ENCODE measurements around the gene MPZ.
"Not testable (repeated sequence)": the region's sequence is repeated elsewhere in the genome, so short reads cannot be mapped to it uniquely, and the experiment has no call there.

Gene MPZ

GRCh38 chr1:161299347-161299746 is 10.4 kb downstream of the MPZ start:
- no peak for DNase-seq

- DNase-seq: no peak
Measured at GRCh38 chr1:161298116-161298515, 11.7 kb downstream of the MPZ start.

- no peak for DNase-seq
Measured at GRCh38 chr1:161297415-161297814, 12.4 kb downstream of the MPZ start.

- no peak for DNase-seq
Measured at GRCh38 chr1:161290779-161291178, 19.0 kb downstream of the MPZ start.

- no peak for DNase-seq
Measured at GRCh38 chr1:161287482-161288054, 22.2 kb downstream of the MPZ start.

GRCh38 chr1:161285521-161285920 is 24.2 kb downstream of the MPZ start:
- DNase-seq: no peak

GRCh38 chr1:161285113-161285512 is 24.7 kb downstream of the MPZ start:
- DNase-seq: no peak

- DNase-seq: no peak
Measured at GRCh38 chr1:161282991-161283390, 26.8 kb downstream of the MPZ start.

GRCh38 chr1:161274874-161275273 is 34.9 kb downstream of the MPZ start:
- no peak for DNase-seq

- no peak for DNase-seq
Measured at GRCh38 chr1:161273402-161273801, 36.4 kb downstream of the MPZ start.

GRCh38 chr1:161267321-161267720 is 42.4 kb downstream of the MPZ start:
- no peak for DNase-seq

- no peak for DNase-seq
Measured at GRCh38 chr1:161266836-161267235, 42.9 kb downstream of the MPZ start.

- DNase-seq: no peak
Measured at GRCh38 chr1:161266202-161266601, 43.6 kb downstream of the MPZ start.

GRCh38 chr1:161265305-161265704 is 44.5 kb downstream of the MPZ start:
- no peak for DNase-seq

- DNase-seq: no peak
Measured at GRCh38 chr1:161261261-161262235, 48.2 kb downstream of the MPZ start.

- no peak for DNase-seq
Measured at GRCh38 chr1:161260376-161261260, 49.1 kb downstream of the MPZ start.

- DNase-seq: no peak
Measured at GRCh38 chr1:161259765-161260164, 50.0 kb downstream of the MPZ start.

GRCh38 chr1:161259345-161259702 is 50.4 kb downstream of the MPZ start:
- no peak for DNase-seq

- peak; percentile 41 for DNase-seq
Measured at GRCh38 chr1:161258439-161259344, 51.1 kb downstream of the MPZ start, which contains the start of gene PCP4L1. Gene PCP4L1, plus strand, starts transcription at chr1:161258745. Its CDS starts 230 bp downstream, at chr1:161258975.

- not testable (repeated sequence) for DNase-seq
Measured at GRCh38 chr1:161257109-161257508, 52.7 kb downstream of the MPZ start.

- not testable (repeated sequence) for DNase-seq
Measured at GRCh38 chr1:161255955-161256520, 53.7 kb downstream of the MPZ start.

- not testable (repeated sequence) for DNase-seq
Measured at GRCh38 chr1:161255302-161255701, 54.5 kb downstream of the MPZ start.

Data from stimulated activated CD4-positive, alpha-beta T cell treated with anti-CD3 and anti-CD28 coated beads, Interleukin-12 subunit alpha, Interleukin-12 subunit beta, amount 100 ng/mL, for 4 hours (primary cell).